ENCODE measurements around the gene FOXO3. TPM values are rescaled to one million over a fixed set of nuclear protein-coding genes. Genes with fewer than 3 reads are reported as not detected.

Gene FOXO3
- total RNA-seq, 1 experiment from 2014 or later: 58.8 TPM

- DNase-seq (ENCODE audit: low read depth): no peak
Observed at GRCh38 chr6:108711071-108711470, 150.4 kb downstream of the FOXO3 start.

GRCh38 chr6:108711826-108712225 lies 151.1 kb downstream of the FOXO3 start:
- DNase-seq (ENCODE audit: low read depth): no peak

DNA sequence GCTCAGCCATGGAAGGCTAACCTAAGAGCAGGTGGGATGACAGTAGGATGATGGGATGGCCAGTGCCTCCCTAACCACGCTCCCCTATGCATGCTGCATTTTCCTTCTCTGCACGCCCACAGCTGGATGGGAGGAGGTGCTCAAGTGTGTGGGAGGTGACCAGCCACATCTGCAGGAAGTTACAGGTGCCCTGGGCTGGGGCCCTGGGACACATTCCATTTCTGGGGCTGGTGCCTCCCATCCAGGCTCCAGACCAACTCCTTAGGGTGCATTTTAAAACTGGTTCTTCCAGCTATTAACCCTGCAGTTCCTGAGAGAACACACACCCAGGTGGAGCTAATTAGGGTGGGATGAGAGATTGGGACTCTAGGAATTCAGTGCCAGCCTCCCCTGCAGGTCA lies 152.2 kb downstream of the FOXO3 start:
- DNase-seq (ENCODE audit: low read depth): no peak

DNA sequence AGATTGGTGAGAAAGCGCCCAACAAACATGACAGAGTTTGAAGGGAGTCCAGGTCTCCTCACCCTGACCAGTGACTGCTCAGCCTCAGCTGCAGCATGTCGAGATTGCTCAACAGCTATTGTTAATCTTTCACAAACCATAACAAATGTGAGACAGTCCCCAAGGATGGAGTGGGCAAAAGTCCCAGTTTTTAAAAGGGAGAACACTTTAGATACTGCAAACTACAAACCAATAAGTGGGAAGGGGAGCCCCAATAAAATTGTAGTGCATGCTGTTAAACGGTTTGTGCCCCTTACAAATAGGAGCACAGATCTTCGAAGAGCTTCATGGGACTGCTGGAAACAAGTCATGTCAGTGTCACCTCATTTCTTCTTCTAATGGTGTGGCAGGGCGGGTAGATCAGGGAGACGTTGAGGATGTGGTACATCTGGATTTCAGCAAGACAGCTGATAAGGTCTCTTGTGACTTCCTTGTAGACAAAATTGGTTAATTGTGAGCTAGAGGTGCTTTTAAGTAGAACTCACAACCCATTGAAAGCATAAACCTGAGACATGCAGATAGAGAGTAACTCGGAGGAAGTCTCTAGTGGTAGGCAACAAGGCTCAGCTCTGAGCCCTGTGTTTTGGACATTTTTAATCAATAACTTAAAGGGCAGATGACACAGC lies 153.5 kb downstream of the FOXO3 start:
- DNase-seq (ENCODE audit: low read depth): peak; percentile 74

- peak; percentile 26 for DNase-seq (ENCODE audit: low read depth)
Observed at GRCh38 chr6:108714766-108715414, 154.2 kb downstream of the FOXO3 start.

DNA sequence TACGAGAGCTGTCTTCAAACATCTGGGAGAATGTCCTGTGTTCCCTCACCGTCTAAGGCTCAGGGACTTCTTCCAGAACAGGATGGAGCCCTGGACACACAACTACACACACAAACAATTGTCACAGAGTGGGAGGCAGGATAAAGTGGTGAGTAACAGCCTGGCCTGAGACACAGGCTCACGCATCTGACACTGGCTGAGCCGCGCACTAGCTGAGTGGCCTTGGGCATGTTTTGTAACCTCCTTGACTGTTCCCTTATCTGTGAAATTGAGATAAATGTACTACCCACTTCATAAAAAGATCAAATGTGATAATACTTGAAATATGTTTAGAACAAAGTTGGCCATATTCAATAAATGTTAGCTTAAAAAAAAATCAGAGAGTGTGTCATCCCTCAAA lies 155.1 kb downstream of the FOXO3 start:
- DNase-seq (ENCODE audit: low read depth): no peak

DNA sequence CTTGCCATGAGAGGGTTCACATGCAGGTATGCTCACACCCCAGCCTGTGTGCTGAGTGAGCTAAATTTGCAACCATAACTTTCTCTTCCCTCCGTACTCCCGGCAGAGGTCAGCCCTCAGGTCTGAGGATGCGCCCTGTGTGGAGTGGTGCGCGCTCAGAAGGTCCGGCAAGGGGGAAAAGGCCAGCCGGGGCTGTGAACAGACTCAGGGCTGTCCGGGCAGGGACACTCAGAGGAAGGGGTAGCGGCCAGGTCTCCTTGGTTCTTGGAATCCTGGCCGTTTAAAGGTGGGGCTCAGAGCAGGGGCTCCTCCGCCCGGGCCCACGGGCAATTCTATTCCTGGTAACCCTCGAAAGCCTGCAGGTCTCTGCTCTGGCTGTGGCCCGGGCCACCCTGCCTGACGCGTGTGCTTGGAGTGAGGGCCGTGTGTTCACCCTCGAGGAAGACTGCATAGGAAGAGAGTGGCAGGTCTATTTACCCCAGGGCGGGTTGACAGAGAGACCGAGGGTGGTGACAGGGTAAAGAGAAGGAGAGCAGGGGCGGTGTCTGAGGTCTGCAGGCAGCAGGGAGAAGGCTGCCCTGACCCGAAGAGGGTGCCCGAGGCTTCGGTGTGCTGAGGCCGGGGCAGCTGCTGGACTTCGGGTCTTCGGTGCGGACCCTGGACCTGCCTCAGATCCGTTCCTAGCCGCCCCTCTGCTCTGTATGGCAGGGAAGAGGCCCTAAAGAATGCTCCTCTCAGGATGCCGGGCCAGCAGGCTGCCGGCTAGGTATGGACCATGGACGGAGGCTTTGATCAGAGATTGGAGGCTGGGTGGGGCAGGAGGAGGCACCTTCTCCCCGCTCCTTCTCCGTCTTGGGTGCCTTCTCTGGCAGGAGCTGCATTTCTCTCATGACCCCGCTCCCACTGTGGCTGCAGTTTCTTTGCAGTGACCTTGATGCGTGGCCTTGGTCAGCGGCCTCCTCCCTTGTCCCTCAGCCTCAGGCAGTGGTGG lies 156.4 kb downstream of the FOXO3 start:
- no peak for DNase-seq (ENCODE audit: low read depth)

DNA sequence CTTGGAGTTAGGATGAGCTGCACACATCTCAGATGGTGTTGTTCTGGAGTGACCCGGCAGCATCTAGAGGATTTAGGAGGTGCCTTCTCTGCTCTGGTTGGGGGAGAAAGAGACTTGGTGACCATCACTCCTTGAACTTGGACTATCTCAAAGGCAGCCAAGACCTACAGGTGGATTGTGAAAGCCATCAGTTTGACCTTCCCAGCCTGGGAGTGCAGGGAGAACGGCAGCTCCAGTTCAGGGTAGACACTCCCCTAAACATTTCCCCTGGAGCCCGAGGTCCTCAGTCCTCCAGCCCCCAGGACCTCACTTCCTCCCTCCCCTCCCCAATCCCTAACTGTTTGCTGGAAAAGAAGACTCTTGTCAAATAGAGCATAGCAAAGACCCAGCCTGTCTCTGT lies 158.8 kb downstream of the FOXO3 start:
- no peak for DNase-seq (ENCODE audit: low read depth)

GRCh38 chr6:108720827-108721226 lies 160.1 kb downstream of the FOXO3 start:
- no peak for DNase-seq (ENCODE audit: low read depth)

- no peak for DNase-seq (ENCODE audit: low read depth)
Observed at GRCh38 chr6:108721286-108721685, 160.6 kb downstream of the FOXO3 start.

GRCh38 chr6:108723594-108723993 lies 162.9 kb downstream of the FOXO3 start:
- no peak for DNase-seq (ENCODE audit: low read depth)

GRCh38 chr6:108726726-108727339 lies 166.1 kb downstream of the FOXO3 start:
- no peak for DNase-seq (ENCODE audit: low read depth)

GRCh38 chr6:108727966-108728730 lies 167.4 kb downstream of the FOXO3 start:
- DNase-seq (ENCODE audit: low read depth): no peak

GRCh38 chr6:108728826-108729225 lies 168.1 kb downstream of the FOXO3 start:
- no peak for DNase-seq (ENCODE audit: low read depth)

DNA sequence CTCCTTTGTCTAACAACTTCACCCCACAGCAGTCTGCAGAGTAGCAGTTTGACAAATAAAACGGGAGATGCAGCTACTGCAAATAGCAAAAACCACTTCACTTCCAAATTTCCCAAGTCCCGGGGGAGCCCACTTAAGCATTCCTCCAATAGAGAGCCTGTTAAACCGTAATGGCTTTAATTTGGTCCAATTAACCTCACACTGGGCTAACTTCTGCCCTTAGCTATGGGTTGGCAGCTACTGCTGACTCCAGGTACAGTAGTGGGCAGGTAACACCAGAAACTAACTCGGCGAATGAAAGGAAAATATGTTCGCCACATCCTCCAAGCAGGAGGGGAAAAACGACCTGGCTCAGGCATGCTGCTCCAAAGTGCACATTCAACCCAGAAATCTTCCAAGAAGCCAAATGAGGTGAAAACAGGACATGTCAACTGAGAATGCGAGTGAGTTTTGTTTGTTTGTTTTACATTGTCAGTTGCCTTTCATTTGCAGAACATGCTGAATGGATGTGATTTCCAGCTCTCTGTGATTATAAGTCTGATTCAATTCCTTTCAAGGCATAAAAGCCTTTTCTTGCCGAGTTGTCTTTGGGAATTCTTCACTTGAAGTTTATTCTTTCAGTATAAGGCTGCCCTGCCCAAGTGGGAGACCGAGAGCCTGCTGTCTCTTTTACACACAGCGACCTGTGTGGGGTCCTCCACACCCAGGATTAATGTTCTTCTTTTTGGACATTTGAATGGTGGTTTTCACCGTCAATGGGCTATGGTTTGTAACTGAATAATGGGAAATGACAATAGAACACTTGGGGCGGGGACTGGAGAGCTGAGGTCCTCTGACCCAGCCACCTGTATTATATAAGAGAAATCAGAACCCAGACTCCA lies 170.2 kb downstream of the FOXO3 start:
- no peak for DNase-seq (ENCODE audit: low read depth)

GRCh38 chr6:108732091-108732870 lies 171.6 kb downstream of the FOXO3 start:
- DNase-seq (ENCODE audit: low read depth): peak; percentile 62

- DNase-seq (ENCODE audit: low read depth): no peak
Observed at GRCh38 chr6:108733051-108733450, 172.3 kb downstream of the FOXO3 start.

- DNase-seq (ENCODE audit: low read depth): no peak
Observed at GRCh38 chr6:108733706-108734265, 173.1 kb downstream of the FOXO3 start.

Measured in LHCN-M2 (cell line).